Stomach smooth muscle (tissue), 2 donors: ENCODE data around the gene METTL27.

ENCODE experiments used
- H3K27ac ChIP-seq: one replicate; pipeline ENCODE4 v1.7.0; 2013; ENCODE audit warnings: mild to moderate bottlenecking, low read length, inconsistent platforms
- H3K27me3 ChIP-seq, 2 donors: one replicate each; pipeline ENCODE4 v1.7.0; 2013; ENCODE audit warnings: low read length in 2 of 2; ENCODE audit not compliant: insufficient read depth in 2 of 2, control insufficient read depth in 1 of 2
- H3K36me3 ChIP-seq, 2 donors: one replicate each; pipeline ENCODE4 v1.7.0; 2013; ENCODE audit warnings: low read length in 2 of 2; ENCODE audit not compliant: control insufficient read depth in 2 of 2, insufficient read depth in 2 of 2
- H3K4me1 ChIP-seq: one replicate; pipeline ENCODE4 v1.7.0; 2013; ENCODE audit warnings: low read length; ENCODE audit not compliant: control insufficient read depth, insufficient read depth
- H3K4me3 ChIP-seq, 2 donors: one replicate each; pipeline ENCODE4 v1.7.0; 2013; ENCODE audit warnings: low read length in 2 of 2
- H3K9ac ChIP-seq, 2 donors: one replicate each; pipeline ENCODE4 v1.7.0; 2013; ENCODE audit warnings: low read length in 2 of 2, mild to moderate bottlenecking in 1 of 2
- H3K9me3 ChIP-seq, 2 donors: one replicate each; pipeline ENCODE4 v1.7.0; 2013; ENCODE audit warnings: low read length in 2 of 2; ENCODE audit not compliant: control insufficient read depth in 2 of 2
- donor health status: healthy.
- donor health status: Pancreatic carcinoma.

Gene METTL27

DNA sequence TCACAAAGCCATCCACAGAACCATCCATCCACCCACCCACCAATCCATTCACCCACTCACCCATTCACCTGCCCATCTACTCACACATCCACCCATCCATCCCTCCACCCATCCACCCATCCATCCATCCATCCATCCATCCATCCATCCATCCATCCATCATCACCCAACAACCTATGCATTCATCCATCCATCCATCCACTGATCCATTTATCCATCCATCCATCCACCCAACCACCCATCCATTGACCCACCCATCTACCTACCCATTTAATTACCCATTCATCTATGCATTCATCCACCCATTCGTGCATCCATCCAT is 24.1 kb upstream of the METTL27 start:
- Histone ChIP-seq H3K9ac (no peak overlapping the region), H3K36me3 (no peaks in the 10 kb centered on the region), H3K4me1 (peaks cover 22% of the 10 kb centered on the region), H3K27me3 (no peaks in the 10 kb centered on the region), H3K9me3 (no peaks in the 10 kb centered on the region), H3K27ac (no peak overlapping the region), H3K4me3 (no peak overlapping the region)

DNA sequence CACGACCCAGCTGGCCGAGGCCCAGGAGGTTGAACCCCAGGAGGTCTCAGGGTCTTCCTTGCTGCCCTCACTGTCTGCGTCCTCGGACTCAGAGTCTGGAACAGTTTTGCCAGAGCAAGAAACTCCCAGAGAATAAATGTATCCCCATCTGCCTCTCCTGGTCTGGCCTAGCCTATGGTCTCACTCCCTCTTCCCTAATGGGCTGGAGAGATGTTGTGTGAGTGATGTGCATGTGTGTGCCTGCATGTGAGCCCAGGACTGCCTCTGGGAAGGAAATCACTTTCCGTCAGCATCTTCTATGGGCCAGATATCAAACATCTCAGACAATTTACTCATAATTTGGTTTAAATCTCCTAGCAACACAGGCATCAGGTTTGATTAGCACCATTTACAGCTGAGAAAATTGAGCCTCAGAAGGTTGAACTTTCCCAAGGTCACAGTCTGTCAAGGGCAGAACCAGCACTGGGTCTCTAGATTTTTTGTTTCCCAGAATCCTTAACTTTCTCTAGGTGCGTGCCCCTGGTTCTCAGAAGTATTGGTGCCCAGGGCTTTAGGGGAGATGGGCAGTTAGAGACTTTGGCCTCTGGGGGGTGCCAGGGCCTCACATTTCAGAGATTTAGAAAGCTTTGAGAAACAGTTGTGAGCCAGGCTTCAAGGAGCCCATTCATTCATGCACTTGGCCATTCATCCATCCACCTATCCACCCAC is 23.6 kb upstream of the METTL27 start:
- no peaks in the 10 kb centered on the region for H3K9me3 ChIP-seq
- H3K4me1 ChIP-seq = peaks cover 20% of the 10 kb centered on the region
- no peak overlapping the region for H3K9ac ChIP-seq
- no peak overlapping the region for H3K4me3 ChIP-seq
- no peaks in the 10 kb centered on the region for H3K36me3 ChIP-seq
- H3K27me3 ChIP-seq = no peaks in the 10 kb centered on the region
- H3K27ac ChIP-seq = no peak overlapping the region

DNA sequence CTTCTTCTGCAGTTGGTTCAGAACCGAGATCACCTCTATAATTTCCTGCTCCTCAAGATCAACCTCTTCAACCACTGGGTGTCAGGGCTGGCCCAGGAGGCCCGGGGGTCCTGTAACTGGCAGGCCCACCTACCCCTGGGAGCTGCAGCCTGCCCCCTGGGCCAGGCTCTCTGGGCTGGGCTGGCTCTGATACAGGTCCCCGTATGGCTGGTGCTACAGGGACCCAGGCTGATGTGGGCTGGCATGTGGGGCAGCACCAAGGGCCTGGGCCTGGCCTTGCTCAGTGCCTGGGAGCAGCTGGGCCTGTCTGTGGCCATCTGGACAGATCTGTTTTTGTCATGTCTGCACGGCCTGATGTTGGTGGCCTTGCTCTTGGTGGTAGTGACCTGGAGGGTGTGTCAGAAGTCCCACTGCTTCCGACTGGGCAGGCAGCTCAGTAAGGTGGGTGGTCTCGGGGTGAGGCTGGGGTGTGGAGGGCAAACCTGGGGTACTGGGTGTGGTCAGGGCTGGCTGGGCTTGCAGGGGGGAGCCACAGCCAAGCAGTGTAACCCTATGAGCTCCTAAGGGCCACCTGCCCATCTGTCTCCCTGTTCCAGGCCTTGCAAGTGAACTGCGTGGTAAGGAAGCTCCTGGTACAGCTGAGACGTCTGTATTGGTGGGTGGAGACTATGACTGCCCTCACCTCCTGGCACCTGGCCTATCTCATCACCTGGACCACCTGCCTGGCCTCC is 22.8 kb upstream of the METTL27 start:
- no peak overlapping the region for H3K4me3 ChIP-seq
- H3K9me3 ChIP-seq = no peaks in the 10 kb centered on the region
- H3K9ac ChIP-seq = no peak overlapping the region
- H3K27me3 ChIP-seq = no peaks in the 10 kb centered on the region
- H3K4me1 ChIP-seq = peaks cover 18% of the 10 kb centered on the region
- H3K36me3 ChIP-seq = no peaks in the 10 kb centered on the region
- no peak overlapping the region for H3K27ac ChIP-seq

DNA sequence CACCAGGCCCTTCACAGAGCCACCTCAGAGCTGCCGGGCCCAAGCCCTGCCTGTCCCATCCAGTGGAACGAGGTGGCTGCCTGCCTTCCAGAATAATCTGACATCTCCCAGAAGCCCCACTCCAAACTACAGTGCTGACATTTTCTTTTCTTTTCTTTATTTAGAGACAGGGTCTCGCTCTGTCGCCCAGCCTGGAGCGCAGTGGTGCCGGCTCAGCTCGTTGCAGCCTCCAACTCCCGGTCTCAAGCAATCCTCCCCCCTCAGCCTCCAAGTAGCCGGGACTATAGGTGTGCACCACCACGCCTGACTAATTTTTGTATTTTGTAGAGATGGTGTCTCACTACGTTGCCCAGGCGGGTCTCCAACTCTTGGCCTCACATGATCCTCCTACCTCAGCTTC is 19.0 kb upstream of the METTL27 start:
- Histone ChIP-seq H3K9ac (no peak overlapping the region), H3K36me3 (no peaks in the 10 kb centered on the region), H3K27me3 (peaks cover 0 to 2% of the 10 kb centered on the region in 2 donors), H3K4me3 (no peak overlapping the region), H3K4me1 (no peaks in the 10 kb centered on the region), H3K27ac (no peak overlapping the region), H3K9me3 (no peaks in the 10 kb centered on the region)

DNA sequence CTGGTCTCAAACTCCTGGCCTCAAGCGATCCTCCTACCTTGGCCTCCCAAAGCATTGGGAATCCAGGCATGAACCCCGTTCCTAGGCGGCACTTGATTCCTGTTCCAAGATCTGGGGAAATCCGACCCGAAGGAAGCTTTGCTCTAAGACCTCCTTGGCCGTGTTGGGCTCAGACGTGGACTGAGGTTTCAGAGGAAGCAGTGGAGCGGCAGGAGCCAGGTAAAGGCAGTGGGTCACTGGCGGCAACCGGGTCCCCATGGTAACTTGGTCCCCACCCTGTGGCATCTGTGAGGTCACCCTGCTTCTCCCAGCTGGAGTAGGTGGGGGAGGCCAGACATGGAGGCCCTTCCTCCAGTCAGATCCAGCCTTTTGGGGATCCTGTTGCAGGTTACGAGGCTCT is 18.5 kb upstream of the METTL27 start, which contains the start of gene TMEM270:
Gene TMEM270, plus strand, starts transcription at position 301 of the 400 bp plus-strand sequence. Its CDS starts 36 bp downstream, at position 337.
- H3K27ac ChIP-seq = no peak within 1 kb of the TSS
- peaks cover under 1% of the 10 kb centered on the region for H3K4me1 ChIP-seq

DNA sequence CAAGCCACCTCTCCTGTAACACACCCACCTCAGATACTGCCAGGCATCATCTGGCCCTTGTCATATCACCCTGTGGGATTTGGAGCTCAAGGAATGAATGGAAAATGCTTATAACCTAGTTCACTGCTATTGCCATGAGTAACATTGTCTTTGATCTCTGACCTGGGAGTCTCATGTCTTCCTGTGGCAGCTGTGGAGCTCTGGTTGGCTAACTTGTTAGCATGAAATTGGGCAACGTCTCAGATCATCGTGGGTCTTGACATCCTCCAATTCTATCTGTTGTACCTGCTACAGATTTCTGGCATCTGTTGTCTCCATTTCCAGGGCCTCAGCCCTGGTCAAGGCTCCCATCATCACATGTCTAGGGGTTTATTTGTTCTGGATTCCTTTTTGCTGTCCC is 16.5 kb upstream of the METTL27 start:
- H3K27ac ChIP-seq = no peak overlapping the region
- H3K36me3 ChIP-seq = no peaks in the 10 kb centered on the region
- H3K9ac ChIP-seq = no peak overlapping the region
- no peaks in the 10 kb centered on the region for H3K9me3 ChIP-seq
- peaks cover 6% of the 10 kb centered on the region for H3K4me1 ChIP-seq
- H3K4me3 ChIP-seq = no peak overlapping the region
- H3K27me3 ChIP-seq = peaks cover 0 to 2% of the 10 kb centered on the region in 2 donors

More for the DNA sequence above, 18.5 kb upstream of the METTL27 start, which contains the start of gene TMEM270:
- Histone ChIP-seq H3K9me3 (no peaks in the 10 kb centered on the region), H3K9ac (no peak within 1 kb of the TSS), H3K4me3 (no peak within 1 kb of the TSS), H3K36me3 (no peaks in the 10 kb centered on the region), H3K27me3 (peaks cover 0 to 2% of the 10 kb centered on the region in 2 donors)

DNA sequence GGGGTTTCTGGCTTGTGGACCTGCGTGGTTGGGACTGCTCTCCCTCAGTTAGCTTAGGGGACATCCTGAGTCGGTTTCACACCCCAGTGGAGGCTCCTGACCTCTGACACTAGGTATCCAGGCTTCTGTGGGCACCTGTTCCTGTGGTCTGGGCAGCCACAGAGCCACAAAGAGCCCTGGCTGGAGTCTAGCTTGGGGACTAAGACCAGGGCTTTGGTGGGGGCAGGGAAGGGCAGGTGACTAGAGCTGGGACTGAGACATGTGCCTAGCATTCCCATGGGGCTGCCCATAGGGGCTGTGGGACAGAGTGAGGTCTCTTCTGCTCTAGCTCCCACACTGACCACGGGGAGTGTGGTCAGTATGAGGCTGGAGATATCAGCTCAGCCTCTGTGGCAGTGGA is 14.6 kb upstream of the METTL27 start:
- H3K36me3 ChIP-seq = no peaks in the 10 kb centered on the region
- peaks cover 8% of the 10 kb centered on the region for H3K4me1 ChIP-seq

DNA sequence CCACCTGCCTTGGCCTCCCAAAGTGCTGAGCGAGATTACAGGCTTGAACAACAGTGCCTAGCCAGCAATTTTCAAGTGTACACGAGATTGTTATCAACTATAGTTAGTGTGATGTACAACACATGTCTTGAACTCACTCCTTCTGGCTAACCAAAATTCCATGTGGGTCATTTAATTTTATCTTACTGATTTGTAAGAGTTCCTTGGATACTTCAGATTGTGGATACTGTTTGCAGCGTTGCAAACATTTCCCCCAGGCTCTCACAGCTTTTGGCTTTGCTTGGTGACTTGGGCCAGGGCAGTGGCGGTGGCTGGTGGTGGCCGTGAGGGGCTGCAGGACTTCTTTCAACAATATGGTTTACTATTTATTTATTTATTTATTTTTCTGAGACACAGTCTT is 10.2 kb upstream of the METTL27 start:
- Histone ChIP-seq H3K27me3 (peaks cover 0 to 2% of the 10 kb centered on the region in 2 donors), H3K9ac (no peak overlapping the region), H3K4me1 (peaks cover 15% of the 10 kb centered on the region), H3K36me3 (no peaks in the 10 kb centered on the region), H3K4me3 (no peak overlapping the region), H3K9me3 (no peaks in the 10 kb centered on the region), H3K27ac (no peak overlapping the region)

More for the DNA sequence above, 14.6 kb upstream of the METTL27 start:
- Histone ChIP-seq H3K9ac (no peak overlapping the region), H3K9me3 (no peaks in the 10 kb centered on the region), H3K27ac (no peak overlapping the region), H3K27me3 (peaks cover 0 to 2% of the 10 kb centered on the region in 2 donors), H3K4me3 (no peak overlapping the region)

DNA sequence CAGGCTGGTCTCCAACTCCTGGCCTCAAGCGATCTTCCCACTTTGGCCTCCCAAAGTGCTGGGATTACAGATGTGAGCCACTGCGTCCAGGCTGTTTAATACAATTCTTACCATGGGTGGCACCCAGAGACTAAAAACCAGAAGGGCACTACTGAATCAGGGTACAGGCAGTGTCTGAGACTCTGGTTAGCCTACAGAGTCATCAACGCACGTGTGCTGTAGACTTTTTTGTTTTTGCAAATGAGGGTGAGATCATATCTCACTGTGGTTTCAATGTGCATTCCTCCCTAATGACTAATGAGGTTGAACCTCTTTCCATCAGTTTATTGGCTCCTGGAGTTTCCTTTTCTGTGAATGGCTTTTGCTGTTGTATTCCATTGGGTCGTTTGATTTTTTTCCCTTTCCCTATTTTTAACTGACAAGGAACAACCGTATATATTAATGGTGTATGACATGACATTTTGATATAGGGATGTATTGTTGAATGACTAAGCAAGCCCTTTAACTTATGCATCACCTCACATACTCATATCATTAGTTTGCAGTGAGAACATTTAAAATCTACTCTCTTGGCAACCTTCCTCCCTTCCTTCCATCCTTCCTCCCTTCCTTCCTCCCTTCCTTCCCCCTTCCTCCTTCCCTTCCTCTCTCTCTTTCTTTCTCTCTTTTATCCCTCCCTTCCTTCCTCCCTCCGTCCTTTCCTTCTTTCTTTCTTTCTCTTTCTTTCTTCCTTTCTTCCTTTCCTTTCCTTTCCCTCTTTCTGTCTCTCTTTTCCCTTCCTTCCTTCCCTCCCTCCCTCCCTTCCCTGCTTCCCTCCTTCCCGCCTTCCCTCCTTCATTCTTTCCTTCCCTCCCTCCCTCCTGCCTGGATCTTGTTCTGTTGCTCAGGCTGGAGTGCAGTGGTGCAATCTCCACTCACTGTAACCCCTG is 9.4 kb upstream of the METTL27 start:
- no peaks in the 10 kb centered on the region for H3K9me3 ChIP-seq
- H3K27ac ChIP-seq = no peak overlapping the region
- peaks cover 15% of the 10 kb centered on the region for H3K4me1 ChIP-seq
- H3K27me3 ChIP-seq = no peaks in the 10 kb centered on the region
- no peaks in the 10 kb centered on the region for H3K36me3 ChIP-seq
- H3K9ac ChIP-seq = no peak overlapping the region
- H3K4me3 ChIP-seq = no peak overlapping the region

DNA sequence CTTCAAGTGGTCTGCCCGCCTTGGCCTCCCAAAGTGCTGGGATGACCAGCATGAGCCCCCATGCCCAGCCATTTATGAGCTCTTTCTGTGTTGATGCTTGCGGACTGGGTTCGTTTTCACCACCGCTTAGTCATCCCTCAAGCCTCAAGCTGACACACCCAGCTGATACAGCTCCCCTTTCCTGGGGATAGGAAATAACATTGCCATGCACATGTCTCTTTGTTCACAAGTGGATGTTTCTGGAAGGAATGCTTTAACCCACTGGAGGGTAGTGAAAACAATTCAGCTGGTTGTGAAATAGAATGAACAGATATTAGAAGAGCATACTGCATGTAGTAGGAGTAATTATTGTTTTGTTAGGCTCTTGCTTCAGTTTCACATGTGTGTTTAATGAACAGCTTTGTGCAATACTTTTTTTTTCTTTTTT is 8.5 kb upstream of the METTL27 start:
- Histone ChIP-seq H3K4me1 (peaks cover 14% of the 10 kb centered on the region), H3K27me3 (no peaks in the 10 kb centered on the region), H3K9ac (no peak overlapping the region), H3K27ac (no peak overlapping the region), H3K4me3 (no peak overlapping the region), H3K36me3 (no peaks in the 10 kb centered on the region), H3K9me3 (no peaks in the 10 kb centered on the region)
